Astrocyte (in vitro differentiated cells and primary cell): ENCODE data around the gene SHISAL2B.
"Not testable (repeated sequence)": the region's sequence is repeated elsewhere in the genome, so short reads cannot be mapped to it uniquely, and the experiment has no call there.

Source experiments
- CTCF ChIP-seq: IDR thresholded peaks from 2 replicates; pipeline ENCODE4 v1.5.1; 2011; ENCODE audit warnings: low read depth, mild to moderate bottlenecking, inconsistent platforms, low read length, moderate library complexity; ENCODE audit not compliant: insufficient read depth
- EZH2 ChIP-seq: IDR thresholded peaks from 2 replicates; pipeline ENCODE4 v1.6.1; 2012; ENCODE audit warnings: mild to moderate bottlenecking, low read length, inconsistent platforms; ENCODE audit not compliant: insufficient read depth

- TF ChIP-seq EZH2, CTCF: not testable (repeated sequence)
Measured at GRCh38 chr5:64714495-64714894, 24.2 kb downstream of the SHISAL2B start.
